Measurements from ENCODE around the gene PARK7. TPM values are rescaled to one million over a fixed set of nuclear protein-coding genes. Genes with fewer than 3 reads are reported as not detected.

The PARK7 gene
- polyA plus RNA-seq, 2 of the 4 experiments (the other 2 are of a cell fraction), result 372 to 446 TPM

GRCh38 chr1:7912743-7913557 is 48.6 kb upstream of the PARK7 start:
- Histone ChIP-seq H3K27ac (no peak overlapping the region), H3K4me3 (no peak overlapping the region), H3K9me3 (no peaks in the 10 kb centered on the region), H3K4me2 (no peak overlapping the region), H3K4me1 (no peaks in the 10 kb centered on the region)
- 76% methylated on average over 18 of the region's 18 CpGs for WGBS (ENCODE audit: missing lambda C conversion rate)
- no peak for FAIRE-seq
- TF ChIP-seq RAD21 (conservative IDR thresholded peaks at IDR 0.05 in 1 of 2, IDR thresholded peaks at IDR 0.05 in 1 of 2) (no peak), USF2 (IDR thresholded peaks at IDR 0.05) (no peak), CBX8 (IDR thresholded peaks at IDR 0.05) (no peak), SREBF2 (IDR thresholded peaks at IDR 0.05) (no peak), ZC3H11A (IDR thresholded peaks at IDR 0.05) (no peak), CEBPB (IDR thresholded peaks at IDR 0.05) (no peak), ATOH8 (CRISPR knock-in tag; IDR thresholded peaks at IDR 0.05; ENCODE audit: low read depth) (no peak), E2F6 (IDR thresholded peaks at IDR 0.05; ENCODE audit: borderline replicate concordance, low read depth) (no peak), HDAC2 (IDR thresholded peaks at IDR 0.05) (no peak), MYC (IDR thresholded peaks at IDR 0.05; ENCODE audit: borderline replicate concordance, low read length) (no peak), FOSL2 (IDR thresholded peaks at IDR 0.05) (no peak), FOSL2 (CRISPR knock-in tag; IDR thresholded peaks at IDR 0.05) (no peak), HES2 (IDR thresholded peaks at IDR 0.05) (no peak), JUN (IDR thresholded peaks at IDR 0.05) (no peak), ZSCAN20 (CRISPR knock-in tag; IDR thresholded peaks at IDR 0.05) (no peak), HOXA7 (CRISPR knock-in tag; IDR thresholded peaks at IDR 0.05) (no peak), HEYL (CRISPR knock-in tag; IDR thresholded peaks at IDR 0.05) (no peak)
- ChIA-PET POLR2A (no interaction called here), CTCF (interaction anchor here (1.5 kb wide), 1 partner anchor 246 kb away, joined by 6 read pairs; no protein-coding TSS in a partner anchor)
- no peak for DNase-seq (ENCODE audit: low read depth in 1 of 2, low spot score in 1 of 2)
- no peak for ATAC-seq

- FAIRE-seq (no peak), ATAC-seq (no peak), DNase-seq (ENCODE audit: low read depth in 1 of 2, low spot score in 1 of 2) (no peak)
- 63% methylated on average over 5 of the region's 5 CpGs for WGBS (ENCODE audit: missing lambda C conversion rate)
- ChIA-PET CTCF (interaction anchor here (1.0 to 1.9 kb wide), 2 partner anchors 247 to 873 kb away, joined by 3 to 7 read pairs; no protein-coding TSS in a partner anchor), POLR2A (no interaction called here)
- no peaks in the 10 kb centered on the region for H3K4me1 ChIP-seq
- H3K4me3 ChIP-seq, result no peak overlapping the region
- no peak overlapping the region for H3K4me2 ChIP-seq
- TF ChIP-seq ATOH8 (CRISPR knock-in tag; IDR thresholded peaks at IDR 0.05; ENCODE audit: low read depth) (no peak), POLR2AphosphoS2 (conservative IDR thresholded peaks at IDR 0.05; ENCODE audit: low read length) (no peak), CHD2 (IDR thresholded peaks at IDR 0.05; ENCODE audit: low read length, partially characterized antibody) (no peak), ESRRA (IDR thresholded peaks at IDR 0.05; ENCODE audit: borderline replicate concordance, low read length) (no peak), POLR2A (IDR thresholded peaks at IDR 0.05; ENCODE audit: low read length) (no peak), ZNF302 (CRISPR knock-in tag; IDR thresholded peaks at IDR 0.05) (no peak), EP300 (IDR thresholded peaks at IDR 0.05) (no peak), JUN (IDR thresholded peaks at IDR 0.05) (no peak), TFCP2L1 (CRISPR knock-in tag; IDR thresholded peaks at IDR 0.05) (no peak), MAZ (IDR thresholded peaks at IDR 0.05; ENCODE audit: borderline replicate concordance, low read depth, low read length) (no peak), EHMT2 (IDR thresholded peaks at IDR 0.05; ENCODE audit: low read depth) (no peak), RARB (CRISPR knock-in tag; IDR thresholded peaks at IDR 0.05) (no peak), HES2 (IDR thresholded peaks at IDR 0.05) (no peak), PHF8 (IDR thresholded peaks at IDR 0.05; ENCODE audit: borderline replicate concordance, low read depth) (no peak), RFX5 (IDR thresholded peaks at IDR 0.05) (no peak), NR3C1 (IDR thresholded peaks at IDR 0.05) (no peak), EHF (CRISPR knock-in tag; IDR thresholded peaks at IDR 0.05) (no peak)
- H3K9me3 ChIP-seq, result no peaks in the 10 kb centered on the region
- no peak overlapping the region for H3K27ac ChIP-seq
These were observed 45.5 kb upstream of the PARK7 start for GRCh38 chr1:7915826-7916500.

Data from A549 (cell line).